ENCODE results near the gene TMEM203.
"Not testable (repeated sequence)": the region's sequence is repeated elsewhere in the genome, so short reads cannot be mapped to it uniquely, and the experiment has no call there.

Gene TMEM203

GRCh38 chr9:137205126-137206069 is at the start of gene TMEM203, which contains the start of gene NDOR1:
Gene TMEM203, minus strand, starts transcription at chr9:137205648. Its CDS starts 234 bp downstream, at chr9:137205414.
Gene NDOR1, plus strand, starts transcription at chr9:137205700. Its CDS starts 78 bp downstream, at chr9:137205778.
- peak; percentile 89 for DNase-seq (ENCODE audit: low read depth)

GRCh38 chr9:137254624-137255447 is 49.4 kb upstream of the TMEM203 start, which contains the start of gene NELFB:
Gene NELFB, plus strand, starts transcription at chr9:137255327.
- DNase-seq (ENCODE audit: low read depth), result peak; percentile 86

- DNase-seq (ENCODE audit: low read depth), result peak; percentile 40
These were observed 48.5 kb upstream of the TMEM203 start for GRCh38 chr9:137253717-137254623.

- DNase-seq (ENCODE audit: low read depth), result no peak
These were observed 47.4 kb upstream of the TMEM203 start for GRCh38 chr9:137252555-137253506.

- DNase-seq (ENCODE audit: low read depth), result no peak
These were observed 46.2 kb upstream of the TMEM203 start for GRCh38 chr9:137251490-137252268.

- DNase-seq (ENCODE audit: low read depth), result no peak
These were observed 45.7 kb upstream of the TMEM203 start, which contains the start of gene STPG3 for GRCh38 chr9:137251194-137251461. Gene STPG3, plus strand, starts transcription at chr9:137251286. Its CDS starts 1 bp downstream, at chr9:137251287.

GRCh38 chr9:137250329-137251193 is 45.1 kb upstream of the TMEM203 start:
- no peak for DNase-seq (ENCODE audit: low read depth)

GRCh38 chr9:137247916-137248175 is 42.4 kb upstream of the TMEM203 start:
- DNase-seq (ENCODE audit: low read depth), result no peak

GRCh38 chr9:137247135-137247915 is 41.9 kb upstream of the TMEM203 start:
- no peak for DNase-seq (ENCODE audit: low read depth)

- DNase-seq (ENCODE audit: low read depth), result no peak
These were observed 40.3 kb upstream of the TMEM203 start for GRCh38 chr9:137245450-137246421.

- no peak for DNase-seq (ENCODE audit: low read depth)
These were observed 39.3 kb upstream of the TMEM203 start for GRCh38 chr9:137244486-137245449.

- peak; percentile 53 for DNase-seq (ENCODE audit: low read depth)
These were observed 38.4 kb upstream of the TMEM203 start for GRCh38 chr9:137243626-137244485.

- not testable (repeated sequence) for DNase-seq (ENCODE audit: low read depth)
These were observed 37.8 kb upstream of the TMEM203 start for GRCh38 chr9:137243266-137243625.

- no peak for DNase-seq (ENCODE audit: low read depth)
These were observed 37.1 kb upstream of the TMEM203 start for GRCh38 chr9:137242269-137243203.

Measured in ELR (cell line).